Measurements from ENCODE around the gene NOMO2.
"Not testable (repeated sequence)": the region's sequence is repeated elsewhere in the genome, so short reads cannot be mapped to it uniquely, and the experiment has no call there.

NOMO2 gene

GRCh38 chr16:18498430-18498829 is 63.5 kb downstream of the NOMO2 start:
- DNase-seq, result not testable (repeated sequence)

- DNase-seq, result not testable (repeated sequence)
Measured at GRCh38 chr16:18497032-18497431, 64.9 kb downstream of the NOMO2 start.

- not testable (repeated sequence) for DNase-seq
Measured at GRCh38 chr16:18492118-18492897, 69.6 kb downstream of the NOMO2 start.

DNA sequence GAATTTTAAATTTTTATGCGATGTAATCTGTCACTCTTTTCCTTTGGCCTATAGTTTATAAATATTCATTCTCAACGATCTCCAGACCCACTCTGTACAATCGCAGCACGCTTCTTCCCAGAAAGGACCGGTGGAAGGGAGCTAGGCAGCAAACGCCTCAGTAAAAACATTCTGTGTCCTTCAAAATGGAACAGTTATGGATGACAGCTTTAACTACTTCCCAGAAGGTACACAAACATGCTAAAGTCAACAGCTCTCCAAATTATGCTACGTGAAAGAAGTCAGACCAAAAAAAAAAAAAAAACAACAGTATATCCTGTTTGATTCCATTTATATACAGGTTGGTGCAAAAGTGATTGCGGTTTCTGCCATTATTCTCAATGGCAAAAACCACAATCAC is 125.9 kb downstream of the NOMO2 start:
- DNase-seq, result not testable (repeated sequence)

- DNase-seq, result not testable (repeated sequence)
Measured at GRCh38 chr16:18415827-18416226, 146.1 kb downstream of the NOMO2 start.

GRCh38 chr16:18409532-18410293 is 152.2 kb downstream of the NOMO2 start:
- not testable (repeated sequence) for DNase-seq

DNA sequence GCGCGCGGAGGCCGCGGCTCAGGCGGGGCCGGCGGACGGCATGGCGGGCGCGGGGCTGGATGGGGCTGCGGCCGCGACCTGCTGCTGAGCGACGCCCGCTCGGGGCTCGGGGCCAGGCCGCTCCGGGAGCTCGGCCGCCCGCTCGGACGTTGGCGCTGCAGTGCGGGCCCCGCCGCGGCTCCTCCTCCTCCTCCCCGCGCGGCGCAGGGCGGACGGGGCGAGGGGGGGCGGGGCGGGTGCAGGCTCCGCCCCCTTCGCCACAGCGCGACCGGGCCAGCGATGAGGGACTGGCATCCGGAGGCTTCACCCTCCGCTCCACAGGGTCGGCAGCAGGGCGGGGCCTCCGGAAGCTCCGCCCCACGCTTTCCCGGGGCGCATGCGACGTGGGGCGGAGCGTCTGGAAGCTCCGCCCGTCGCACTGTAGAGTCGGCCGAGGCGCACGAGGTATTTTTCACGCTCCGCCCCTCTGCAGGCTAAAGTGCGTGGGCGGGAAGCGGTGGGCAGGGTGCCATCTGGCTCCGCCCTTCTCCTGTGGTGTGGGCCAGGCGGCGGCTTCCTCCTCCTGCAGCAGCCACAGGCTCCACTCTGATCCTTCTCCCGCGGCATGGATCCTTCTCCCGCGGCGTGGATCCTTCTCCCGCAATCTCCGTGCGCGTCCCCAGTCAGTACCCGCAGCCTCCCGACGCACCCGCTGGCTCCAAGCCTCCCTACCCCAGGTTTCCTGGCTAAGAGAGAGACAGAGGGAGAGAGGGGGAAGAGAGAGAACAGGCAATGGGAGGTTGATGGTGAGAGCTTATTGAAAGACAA is 159.8 kb downstream of the NOMO2 start:
- not testable (repeated sequence) for DNase-seq

DNA sequence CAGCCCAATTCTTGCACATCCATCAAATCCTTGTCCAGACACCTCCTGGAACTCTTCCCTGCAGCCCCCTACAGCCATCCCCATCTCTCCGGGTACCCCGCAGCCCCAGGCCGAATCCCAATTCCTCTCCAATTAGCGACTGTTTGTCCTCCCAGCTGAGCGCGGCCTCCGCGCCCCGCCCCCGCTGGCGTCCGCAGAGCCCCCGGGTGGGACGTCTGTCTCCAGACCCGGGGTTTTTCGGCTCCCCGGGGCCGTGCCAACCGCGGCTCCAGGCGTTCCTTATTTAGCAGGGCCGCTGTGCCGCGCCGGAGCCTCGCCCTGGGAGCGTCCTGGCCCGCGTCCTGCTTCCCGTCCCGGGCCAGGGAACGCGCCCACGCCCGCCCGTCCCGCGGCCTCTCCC is 160.7 kb downstream of the NOMO2 start:
- DNase-seq, result not testable (repeated sequence)

DNA sequence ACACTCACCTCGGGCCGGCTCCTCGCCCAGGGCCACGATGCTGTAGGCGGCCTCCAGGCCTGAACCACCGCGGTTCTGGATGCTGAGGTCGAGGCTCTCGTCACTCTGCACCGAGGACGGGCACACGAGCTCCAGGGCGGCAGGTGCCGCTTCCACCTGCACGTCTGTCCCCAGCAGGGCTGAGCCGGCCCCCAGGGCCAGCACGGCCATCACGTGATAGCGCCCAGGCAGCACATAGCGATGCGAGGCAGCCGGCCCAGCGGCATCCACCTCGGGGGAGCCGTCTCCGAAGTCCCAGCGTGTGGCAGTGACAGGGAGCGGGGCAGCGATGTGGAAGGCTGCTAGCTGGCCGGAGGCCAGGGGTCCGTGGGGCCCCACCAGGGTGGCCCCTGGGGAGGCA is 167.5 kb downstream of the NOMO2 start:
- DNase-seq, result not testable (repeated sequence)

- DNase-seq, result not testable (repeated sequence)
Measured at GRCh38 chr16:18387767-18388166, 174.1 kb downstream of the NOMO2 start.

DNA sequence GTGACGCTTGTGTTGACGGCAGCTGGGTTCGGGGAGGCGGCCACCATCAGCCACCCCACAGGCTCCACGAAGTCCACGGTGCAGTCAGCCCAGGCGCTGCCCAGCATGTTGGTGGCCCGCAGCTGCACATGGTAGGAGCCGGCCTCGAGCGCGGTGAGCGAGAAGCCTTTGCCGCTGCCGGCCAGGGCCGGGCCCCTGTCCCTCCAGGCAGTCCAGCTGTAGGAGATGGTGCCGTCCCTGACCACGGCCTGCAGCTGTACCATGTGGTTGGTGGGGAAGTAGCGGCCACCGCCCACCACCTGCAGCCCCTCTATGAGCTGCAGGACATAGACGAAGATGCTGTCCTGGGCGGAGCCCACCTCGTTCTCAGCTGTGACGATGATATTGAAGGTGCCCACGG is 175.4 kb downstream of the NOMO2 start:
- not testable (repeated sequence) for DNase-seq

- DNase-seq, result not testable (repeated sequence)
Measured at GRCh38 chr16:18385285-18385684, 176.6 kb downstream of the NOMO2 start.

DNA sequence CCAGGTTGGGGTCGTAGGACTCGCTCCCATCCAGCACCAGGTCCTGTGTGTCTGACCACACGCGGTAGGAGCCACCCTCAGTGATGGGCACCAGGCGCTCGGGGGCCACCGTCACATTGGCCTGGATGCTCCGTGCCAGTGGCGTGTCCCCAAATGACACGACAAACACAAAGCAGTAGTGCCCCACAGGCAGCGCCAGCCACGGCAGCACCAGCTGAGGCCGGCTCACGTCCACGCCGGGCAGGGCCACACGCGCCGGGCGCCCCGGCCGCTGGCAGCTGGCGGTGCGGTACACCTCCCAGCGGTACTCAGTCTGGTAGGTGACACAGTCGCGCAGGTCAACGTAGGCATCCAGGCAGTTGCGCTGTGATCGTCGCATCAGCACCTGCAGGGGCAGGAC is 177.0 kb downstream of the NOMO2 start:
- not testable (repeated sequence) for DNase-seq

GRCh38 chr16:18384098-18384636 is 177.7 kb downstream of the NOMO2 start:
- DNase-seq, result not testable (repeated sequence)

DNA sequence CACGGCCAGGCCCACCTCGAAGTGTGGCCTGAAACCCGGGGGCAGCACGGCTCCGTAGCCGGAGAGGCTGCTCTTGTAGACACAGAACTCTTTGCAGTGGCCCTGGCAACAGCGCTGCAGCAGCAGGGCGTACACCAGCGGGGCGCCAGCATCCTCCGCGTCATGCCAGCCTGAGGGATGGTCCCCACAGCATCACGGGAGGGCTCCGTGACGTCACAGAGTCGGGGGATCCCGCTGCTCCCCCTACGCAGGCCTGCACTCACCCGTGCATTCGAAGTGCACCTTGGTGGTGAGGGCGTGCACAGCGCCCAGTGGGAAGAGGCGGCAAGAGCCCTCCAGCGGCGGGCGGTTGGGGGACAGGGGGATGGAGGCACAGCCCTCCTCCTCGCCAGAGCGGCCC is 179.2 kb downstream of the NOMO2 start:
- DNase-seq, result not testable (repeated sequence)

Data from NCI-H524 (cell line).